Parathyroid adenoma (tissue), 2 donors: ENCODE measurements around the gene ALG11.
"Not testable (repeated sequence)": the region's sequence is repeated elsewhere in the genome, so short reads cannot be mapped to it uniquely, and the experiment has no call there.

ENCODE experiments used
- H2AFZ ChIP-seq: fragments of 300-600 bp; sonication (generic); one replicate; pipeline ENCODE4 v1.7.0; 2017; ENCODE audit warnings: antibody characterized with exemption, mild to moderate bottlenecking
- H3K27ac ChIP-seq: fragments of 300-600 bp; sonication (generic); one replicate; pipeline ENCODE4 v1.7.0; 2017
- H3K27me3 ChIP-seq: fragments of 300-600 bp; sonication (generic); one replicate; pipeline ENCODE4 v1.7.0; 2017; ENCODE audit warnings: low read length; ENCODE audit not compliant: control insufficient read depth, insufficient read depth
- H3K36me3 ChIP-seq: fragments of 300-600 bp; sonication (generic); one replicate; pipeline ENCODE4 v1.7.0; 2017; ENCODE audit warnings: low read length; ENCODE audit not compliant: control insufficient read depth, insufficient read depth
- H3K4me1 ChIP-seq: fragments of 300-600 bp; sonication (generic); one replicate; pipeline ENCODE4 v1.7.0; 2017; ENCODE audit warnings: control low read depth
- H3K4me2 ChIP-seq: fragments of 300-600 bp; sonication (generic); one replicate; pipeline ENCODE4 v1.7.0; 2017; ENCODE audit warnings: low read length
- H3K4me3 ChIP-seq: fragments of 300-600 bp; sonication (generic); one replicate; pipeline ENCODE4 v1.7.0; 2017; ENCODE audit warnings: low read depth, low read length
- H3K79me2 ChIP-seq: fragments of 300-600 bp; sonication (generic); one replicate; pipeline ENCODE4 v1.7.0; 2017; ENCODE audit warnings: control low read depth
- H3K9ac ChIP-seq: fragments of 300-600 bp; sonication (generic); one replicate; pipeline ENCODE4 v1.7.0; 2017; ENCODE audit warnings: mild to moderate bottlenecking
- H3K9me3 ChIP-seq: fragments of 300-600 bp; sonication (generic); one replicate; pipeline ENCODE4 v1.7.0; 2017; ENCODE audit warnings: low read length; ENCODE audit not compliant: control insufficient read depth
- TF ChIP-seq, protein P1 (sequence below): fragments of 300-600 bp; sonication (generic); IDR thresholded peaks from one replicate; pipeline ENCODE4 v1.7.0; 2017; ENCODE audit warnings: antibody characterized with exemption, mild to moderate bottlenecking
- donor health status: primary hyperparathyroidism.

The ALG11 gene

DNA sequence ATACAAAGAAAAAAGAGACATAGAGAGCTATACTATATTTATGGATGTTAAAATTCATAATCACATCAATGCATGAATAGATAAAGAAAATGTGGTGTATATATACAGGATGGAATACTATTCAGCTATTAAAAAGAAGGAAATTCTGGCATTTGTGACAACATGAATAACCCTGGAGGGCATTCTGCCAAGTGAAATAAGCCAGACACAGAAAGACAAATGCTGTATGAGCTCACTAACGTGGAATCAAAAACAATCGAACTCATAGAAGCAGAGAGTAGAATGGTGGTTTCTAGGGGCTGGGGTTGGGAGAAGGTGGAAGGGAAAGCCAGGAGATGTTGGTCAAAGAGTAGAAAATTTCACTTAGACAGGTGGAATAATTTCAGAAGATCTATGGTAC lies 36.3 kb downstream of the ALG11 start:
- Histone ChIP-seq H3K4me3 (no peak overlapping the region), H3K36me3 (no peaks in the 10 kb centered on the region), H3K27me3 (no peaks in the 10 kb centered on the region), H3K27ac (no peak overlapping the region), H3K9ac (no peak overlapping the region), H3K9me3 (no peaks in the 10 kb centered on the region), H2AFZ (no peak overlapping the region), H3K79me2 (no peaks in the 10 kb centered on the region), H3K4me1 (no peaks in the 10 kb centered on the region), H3K4me2 (no peak overlapping the region)
- TF ChIP-seq, protein P1, sequence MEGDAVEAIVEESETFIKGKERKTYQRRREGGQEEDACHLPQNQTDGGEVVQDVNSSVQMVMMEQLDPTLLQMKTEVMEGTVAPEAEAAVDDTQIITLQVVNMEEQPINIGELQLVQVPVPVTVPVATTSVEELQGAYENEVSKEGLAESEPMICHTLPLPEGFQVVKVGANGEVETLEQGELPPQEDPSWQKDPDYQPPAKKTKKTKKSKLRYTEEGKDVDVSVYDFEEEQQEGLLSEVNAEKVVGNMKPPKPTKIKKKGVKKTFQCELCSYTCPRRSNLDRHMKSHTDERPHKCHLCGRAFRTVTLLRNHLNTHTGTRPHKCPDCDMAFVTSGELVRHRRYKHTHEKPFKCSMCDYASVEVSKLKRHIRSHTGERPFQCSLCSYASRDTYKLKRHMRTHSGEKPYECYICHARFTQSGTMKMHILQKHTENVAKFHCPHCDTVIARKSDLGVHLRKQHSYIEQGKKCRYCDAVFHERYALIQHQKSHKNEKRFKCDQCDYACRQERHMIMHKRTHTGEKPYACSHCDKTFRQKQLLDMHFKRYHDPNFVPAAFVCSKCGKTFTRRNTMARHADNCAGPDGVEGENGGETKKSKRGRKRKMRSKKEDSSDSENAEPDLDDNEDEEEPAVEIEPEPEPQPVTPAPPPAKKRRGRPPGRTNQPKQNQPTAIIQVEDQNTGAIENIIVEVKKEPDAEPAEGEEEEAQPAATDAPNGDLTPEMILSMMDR, result no peak

DNA sequence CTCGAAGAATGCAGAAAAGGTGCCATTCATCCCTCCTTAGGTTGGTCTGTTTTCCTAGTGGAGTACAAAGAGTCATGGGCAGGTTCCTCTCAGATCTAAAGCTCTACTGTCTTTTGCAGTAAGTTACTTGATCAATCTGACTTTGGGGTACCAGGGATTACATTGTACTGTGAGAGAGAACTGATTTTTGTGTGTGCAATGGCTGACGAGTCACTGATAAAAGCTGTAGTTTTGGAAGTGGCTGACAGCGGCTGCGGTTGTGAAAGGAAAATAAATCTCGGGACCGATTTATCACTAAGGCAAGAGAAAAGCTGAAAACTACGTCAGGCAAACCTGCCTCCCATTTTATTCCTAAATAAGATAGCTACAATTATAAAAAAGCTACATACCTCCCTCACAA lies 39.2 kb downstream of the ALG11 start:
- Histone ChIP-seq H3K4me1 (no peaks in the 10 kb centered on the region), H3K27ac (no peak overlapping the region), H3K79me2 (no peaks in the 10 kb centered on the region), H3K4me3 (no peak overlapping the region), H3K4me2 (no peak overlapping the region), H3K9me3 (no peaks in the 10 kb centered on the region), H3K27me3 (no peaks in the 10 kb centered on the region), H3K36me3 (no peaks in the 10 kb centered on the region), H2AFZ (no peak overlapping the region), H3K9ac (no peak overlapping the region)
- TF ChIP-seq, protein P1, result no peak

DNA sequence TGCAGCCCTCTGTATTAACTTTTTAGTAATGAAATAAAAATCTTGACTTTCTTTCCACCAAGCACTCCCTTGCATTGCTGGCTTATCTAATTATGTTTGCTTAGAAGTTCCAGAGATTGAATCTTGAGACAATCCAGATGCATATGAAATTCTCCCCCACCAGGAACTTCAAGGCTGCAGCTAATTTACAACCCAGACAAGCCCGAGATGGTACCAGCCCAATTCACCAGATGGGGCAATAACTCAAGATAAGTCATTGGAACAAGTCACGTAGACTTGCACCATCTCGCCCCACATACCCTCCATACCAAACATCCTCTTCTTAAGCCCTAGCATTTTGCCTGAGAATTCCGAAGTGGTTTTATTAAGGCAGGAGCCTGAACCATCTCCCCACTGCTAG lies 41.3 kb downstream of the ALG11 start:
- H3K79me2 ChIP-seq, result no peaks in the 10 kb centered on the region

DNA sequence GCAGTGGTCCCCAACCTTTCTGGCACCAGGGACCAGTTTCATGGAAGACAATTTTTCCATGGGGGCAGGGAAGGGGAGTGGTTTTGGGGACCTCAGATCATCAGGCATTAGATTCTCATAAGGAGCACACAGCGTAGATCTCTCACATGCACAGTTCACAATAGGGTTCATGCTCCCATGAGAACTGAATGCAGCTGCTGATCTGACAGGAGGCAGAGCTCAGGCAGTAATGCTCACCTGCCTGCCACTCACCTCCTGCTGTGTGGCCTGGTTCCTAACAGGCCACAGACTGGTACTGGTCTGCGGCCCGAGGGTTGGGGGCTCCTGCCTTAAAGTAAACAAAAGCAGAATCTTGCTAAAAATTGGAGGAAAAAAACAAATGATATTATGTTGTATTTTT lies 48.9 kb downstream of the ALG11 start:
- not testable (repeated sequence) for H3K9me3 ChIP-seq, H3K36me3 ChIP-seq, H2AFZ ChIP-seq, H3K27me3 ChIP-seq, H3K4me2 ChIP-seq, H3K4me3 ChIP-seq, H3K9ac ChIP-seq, H3K27ac ChIP-seq, H3K4me1 ChIP-seq, H3K79me2 ChIP-seq

More for the DNA sequence above, 41.3 kb downstream of the ALG11 start:
- no peaks in the 10 kb centered on the region for H3K27me3 ChIP-seq
- no peaks in the 10 kb centered on the region for H3K36me3 ChIP-seq
- H3K4me2 ChIP-seq, result no peak overlapping the region
- H3K4me1 ChIP-seq, result no peaks in the 10 kb centered on the region
- H3K9me3 ChIP-seq, result no peaks in the 10 kb centered on the region
- no peak overlapping the region for H3K4me3 ChIP-seq
- TF ChIP-seq, protein P1, result no peak
- H3K27ac ChIP-seq, result no peak overlapping the region
- no peak overlapping the region for H2AFZ ChIP-seq
- H3K9ac ChIP-seq, result no peak overlapping the region

DNA sequence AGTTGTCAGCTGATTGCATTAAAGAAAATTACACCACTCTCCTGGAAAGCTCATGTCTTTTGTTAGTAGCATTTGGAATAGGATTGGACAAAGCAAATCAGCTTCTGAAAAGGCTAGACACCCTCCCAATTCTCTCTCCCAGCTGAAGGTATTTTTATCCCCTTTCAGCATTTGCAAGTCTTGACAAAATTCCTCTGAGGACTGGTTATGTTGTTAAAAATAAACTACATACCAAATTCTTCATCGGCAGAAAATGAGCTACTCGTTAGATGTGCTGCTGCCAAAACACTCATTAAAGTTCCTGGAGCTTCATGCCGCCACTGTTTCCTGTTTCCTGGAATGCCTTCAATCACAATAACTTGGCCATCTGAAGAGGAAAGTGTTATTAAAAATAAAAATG lies 49.4 kb downstream of the ALG11 start:
- TF ChIP-seq, protein P1, result no peak
- no peaks in the 10 kb centered on the region for H3K79me2 ChIP-seq
- H3K36me3 ChIP-seq, result no peaks in the 10 kb centered on the region
- H3K27ac ChIP-seq, result no peak overlapping the region
- no peak overlapping the region for H2AFZ ChIP-seq
- H3K9me3 ChIP-seq, result no peaks in the 10 kb centered on the region
- no peaks in the 10 kb centered on the region for H3K4me1 ChIP-seq
- H3K9ac ChIP-seq, result no peak overlapping the region
- no peak overlapping the region for H3K4me3 ChIP-seq
- no peaks in the 10 kb centered on the region for H3K27me3 ChIP-seq
- H3K4me2 ChIP-seq, result no peak overlapping the region
